ENCODE measurements around the gene ESYT2.

The ESYT2 gene

GRCh38 chr7:158765020-158765419, 64.3 kb downstream of the ESYT2 start:
- FAIRE-seq: no peak

DNA sequence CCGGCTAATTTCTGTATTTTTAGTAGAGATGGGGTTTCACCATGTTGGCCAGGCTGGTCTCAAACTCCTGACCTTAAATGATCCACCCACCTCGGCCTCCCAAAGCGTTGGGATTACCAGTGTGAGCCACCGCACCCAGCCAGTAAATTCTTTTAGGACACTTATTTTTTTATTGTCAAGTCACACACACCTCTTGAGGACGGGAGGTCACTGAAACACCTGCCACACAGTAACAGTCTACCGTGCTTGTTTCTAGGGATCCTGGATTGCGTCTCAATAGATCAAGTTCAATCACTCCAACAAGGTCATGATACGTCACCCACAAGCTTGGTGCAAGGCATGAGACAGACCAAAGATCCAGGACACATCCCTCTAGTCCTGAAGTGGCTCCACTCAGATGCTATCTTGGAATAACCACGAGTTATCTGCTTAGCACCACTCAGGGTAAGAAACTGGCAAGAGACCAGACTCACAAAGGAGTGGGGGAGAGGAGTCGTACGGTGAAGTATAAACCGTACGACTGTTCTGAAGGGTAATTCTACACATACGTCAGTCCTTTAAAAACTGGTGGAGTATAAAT, 65.8 kb downstream of the ESYT2 start:
- FAIRE-seq: no peak

GRCh38 chr7:158761945-158762344, 67.4 kb downstream of the ESYT2 start:
- FAIRE-seq: no peak

- FAIRE-seq: no peak
Observed at GRCh38 chr7:158760936-158761335, 68.4 kb downstream of the ESYT2 start.

DNA sequence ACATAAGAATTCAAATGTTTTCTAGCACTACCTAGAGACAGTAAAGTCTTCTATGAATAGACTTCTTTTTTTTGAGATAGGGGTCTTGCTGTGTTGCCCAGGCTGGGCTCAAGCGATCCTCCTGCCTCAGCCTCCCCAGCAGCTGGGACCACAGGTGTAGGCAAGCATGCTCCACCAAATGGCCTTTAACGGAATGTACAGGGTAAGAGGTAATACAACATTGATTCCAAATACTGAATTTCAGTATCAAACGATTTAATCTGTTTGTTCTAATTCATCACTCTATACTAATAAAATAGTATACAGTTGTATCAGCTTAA, 68.9 kb downstream of the ESYT2 start:
- no peak for FAIRE-seq

GRCh38 chr7:158759749-158760444, 69.4 kb downstream of the ESYT2 start:
- no peak for FAIRE-seq

GRCh38 chr7:158759245-158759614, 70.1 kb downstream of the ESYT2 start:
- FAIRE-seq: no peak

DNA sequence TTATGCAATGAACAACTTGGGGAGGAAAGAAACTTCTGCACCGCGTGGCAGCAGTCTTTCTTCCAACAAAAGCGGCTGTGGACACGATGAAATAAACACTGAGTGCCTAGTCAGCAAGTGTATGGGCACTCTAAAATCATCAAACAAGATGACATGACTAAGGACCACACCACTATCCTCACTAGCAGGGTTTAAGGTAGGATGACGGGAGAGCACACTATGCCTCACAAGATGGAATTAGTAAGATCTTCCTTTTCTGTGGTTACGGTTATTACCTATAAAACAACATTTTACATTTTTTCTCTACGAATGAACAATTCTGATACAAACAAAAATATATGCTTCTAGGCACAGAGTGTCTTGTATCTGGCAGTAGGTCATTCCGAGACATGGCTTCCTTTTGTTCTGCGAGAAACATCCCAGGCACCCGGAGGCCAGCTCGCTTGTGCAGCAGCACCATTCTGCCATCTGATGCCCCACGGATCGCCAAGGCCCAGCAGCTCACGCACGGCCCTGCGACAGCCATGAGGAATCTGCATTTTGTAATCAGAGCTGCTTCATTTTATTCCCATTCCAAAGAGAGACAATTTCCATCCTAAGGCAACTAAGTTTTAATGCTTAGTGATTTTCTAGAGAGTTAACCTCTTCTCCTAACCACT, 70.6 kb downstream of the ESYT2 start:
- no peak for FAIRE-seq

DNA sequence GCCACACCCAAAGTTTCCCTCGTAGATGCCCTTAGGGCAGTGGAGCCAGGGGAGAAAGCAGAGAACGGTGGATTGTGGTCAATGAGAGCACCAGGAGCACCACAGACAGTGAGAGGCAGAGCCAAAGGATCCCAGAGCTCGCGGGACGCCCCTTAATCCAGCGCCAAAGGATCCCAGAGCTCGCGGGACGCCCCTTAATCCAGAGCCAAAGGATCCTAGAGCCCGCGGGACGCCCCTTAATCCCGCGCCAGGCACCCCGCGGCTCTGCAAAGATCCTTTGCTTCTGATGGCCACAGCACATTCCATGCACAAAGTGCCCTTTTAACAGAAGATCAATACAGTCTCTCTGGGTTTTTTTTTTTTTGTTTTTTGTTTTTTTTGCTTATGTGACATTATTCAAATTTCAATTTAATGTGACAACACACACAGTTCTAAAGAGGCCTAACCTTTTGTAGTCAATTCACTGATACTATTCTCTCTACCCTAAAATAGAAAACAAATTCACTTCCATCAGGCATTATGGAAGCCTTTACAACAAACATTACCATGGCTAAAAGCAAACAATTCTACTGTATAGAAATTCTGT, 71.8 kb downstream of the ESYT2 start:
- no peak for FAIRE-seq

GRCh38 chr7:158754746-158755444, 74.4 kb downstream of the ESYT2 start:
- FAIRE-seq: no peak

- no peak for FAIRE-seq
Observed at GRCh38 chr7:158753900-158754299, 75.4 kb downstream of the ESYT2 start.

- FAIRE-seq: no peak
Observed at GRCh38 chr7:158751751-158752150, 77.6 kb downstream of the ESYT2 start.

DNA sequence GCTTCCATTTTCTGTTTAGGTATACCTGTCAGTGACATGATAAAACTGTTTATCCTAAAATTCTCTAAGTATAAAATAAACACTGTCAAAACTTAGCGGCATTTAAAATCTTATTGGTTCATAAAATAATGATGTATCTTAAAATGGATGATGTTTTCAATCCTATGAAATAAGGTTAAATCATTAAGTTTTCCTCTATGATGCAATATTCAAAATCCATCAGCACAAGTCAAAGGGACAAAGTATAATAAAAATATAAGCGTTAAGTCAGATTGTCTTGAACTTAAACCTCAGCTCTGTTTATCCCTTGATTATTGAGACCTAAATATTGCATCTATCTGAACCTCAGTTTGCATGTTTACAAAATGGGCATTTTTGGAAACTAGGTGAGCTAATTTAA, 78.1 kb downstream of the ESYT2 start:
- FAIRE-seq: no peak

- FAIRE-seq: no peak
Observed at GRCh38 chr7:158750702-158751101, 78.6 kb downstream of the ESYT2 start.

DNA sequence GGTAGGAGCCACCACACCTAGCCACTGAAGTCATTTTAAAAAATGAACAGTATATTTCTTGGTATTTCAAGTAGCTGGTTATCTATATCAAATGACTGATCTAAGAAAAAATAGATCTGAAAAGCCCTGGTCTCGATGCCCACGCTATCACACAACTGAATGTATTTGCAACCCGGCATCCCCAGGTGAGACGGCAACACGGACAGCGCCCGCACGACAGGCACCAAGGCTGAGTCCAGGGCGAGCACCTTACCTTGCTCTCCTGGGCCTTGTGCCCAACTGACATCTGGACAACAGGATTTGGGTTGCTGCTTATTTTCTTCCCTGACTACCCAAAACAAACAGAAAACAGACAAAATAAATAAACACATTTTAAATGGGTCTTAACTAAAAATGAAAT, 79.9 kb downstream of the ESYT2 start:
- no peak for FAIRE-seq

DNA sequence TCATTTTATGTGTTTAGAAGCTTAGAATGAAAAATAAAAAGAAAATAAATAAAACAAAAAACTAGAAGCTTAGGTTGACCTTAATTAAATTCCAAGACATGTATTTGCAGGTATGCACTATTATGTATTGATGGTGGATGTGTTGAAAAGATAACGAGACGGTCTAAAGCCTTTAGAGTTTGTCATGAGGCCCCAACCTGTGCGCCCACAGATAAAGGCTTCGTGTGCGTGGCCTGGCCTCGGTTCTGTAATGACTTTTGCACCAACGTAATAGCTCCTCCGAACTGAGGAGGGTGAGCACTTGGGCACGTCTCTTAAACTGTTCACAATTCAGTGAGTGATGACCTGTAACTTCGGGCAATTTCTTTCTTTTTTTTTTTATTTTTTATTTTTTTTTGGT, 81.0 kb downstream of the ESYT2 start:
- no peak for FAIRE-seq

- no peak for FAIRE-seq
Observed at GRCh38 chr7:158747408-158747807, 81.9 kb downstream of the ESYT2 start.

GRCh38 chr7:158746957-158747356, 82.4 kb downstream of the ESYT2 start:
- no peak for FAIRE-seq

GRCh38 chr7:158745057-158745715, 84.1 kb downstream of the ESYT2 start:
- FAIRE-seq: no peak

DNA sequence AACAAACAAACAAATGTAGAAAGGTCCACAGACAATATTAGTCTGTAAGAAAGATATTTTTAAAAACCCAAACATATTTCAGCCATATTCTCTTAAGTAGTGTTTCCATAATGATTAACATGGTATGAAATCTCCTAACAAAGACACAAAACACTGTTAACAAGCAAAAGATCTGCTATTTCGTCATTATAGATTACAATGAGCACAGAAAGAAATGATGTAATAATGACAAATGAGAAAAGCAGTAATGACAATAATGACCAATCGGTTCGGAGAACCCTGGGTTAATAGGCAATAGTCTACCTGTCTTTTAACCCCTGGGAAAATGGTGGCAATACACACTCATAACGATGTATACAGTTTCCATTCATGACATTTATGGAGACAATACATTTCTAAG, 85.2 kb downstream of the ESYT2 start:
- FAIRE-seq: no peak

DNA sequence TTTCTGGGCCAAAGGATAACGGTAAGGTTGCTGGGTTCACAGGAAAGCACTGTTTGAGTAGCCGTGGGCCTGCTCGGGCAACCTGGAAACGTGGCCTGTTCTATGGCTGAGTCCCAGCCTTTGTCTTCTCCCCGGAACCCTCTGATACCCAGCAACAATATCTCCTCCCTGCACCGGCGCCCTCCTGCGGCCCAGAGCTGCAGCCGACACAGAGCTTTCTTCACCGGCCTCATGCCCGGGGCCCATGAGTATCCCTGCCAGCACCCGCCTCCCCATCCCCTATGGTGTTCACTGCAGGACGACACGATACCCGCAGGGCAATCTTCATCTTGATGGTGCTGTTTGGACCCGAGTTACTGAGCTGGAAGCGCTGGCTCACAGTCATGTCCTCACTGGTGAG, 86.1 kb downstream of the ESYT2 start:
- no peak for FAIRE-seq

- FAIRE-seq: no peak
Observed at GRCh38 chr7:158742065-158742821, 87.1 kb downstream of the ESYT2 start.
